ENCODE measurements around the gene CD34.

- TF ChIP-seq ZNF398 (tag by site-specific recombination; IDR thresholded peaks at IDR 0.05) (no peak), SP2 (tag by site-specific recombination; IDR thresholded peaks at IDR 0.05) (no peak), ZNF580 (tag by site-specific recombination; IDR thresholded peaks at IDR 0.05) (no peak), ZSCAN18 (tag by site-specific recombination; IDR thresholded peaks at IDR 0.05) (no peak), CTCF (tag by site-specific recombination; IDR thresholded peaks at IDR 0.05) (no peak), ZNF280D (tag by site-specific recombination; IDR thresholded peaks at IDR 0.05) (no peak)
These were observed 27.1 kb upstream of the CD34 start for GRCh38 chr1:207938016-207938415.

Data from HEK293 (cell line).